G401.6 (cell line): ENCODE results near the gene GAB2.

Experiments
- FAIRE-seq: peaks from 2 replicates; lab custom pipeline; 2012; peaks lifted over from hg19 to GRCh38; lab: Jason Lieb, UNC

Gene GAB2

DNA sequence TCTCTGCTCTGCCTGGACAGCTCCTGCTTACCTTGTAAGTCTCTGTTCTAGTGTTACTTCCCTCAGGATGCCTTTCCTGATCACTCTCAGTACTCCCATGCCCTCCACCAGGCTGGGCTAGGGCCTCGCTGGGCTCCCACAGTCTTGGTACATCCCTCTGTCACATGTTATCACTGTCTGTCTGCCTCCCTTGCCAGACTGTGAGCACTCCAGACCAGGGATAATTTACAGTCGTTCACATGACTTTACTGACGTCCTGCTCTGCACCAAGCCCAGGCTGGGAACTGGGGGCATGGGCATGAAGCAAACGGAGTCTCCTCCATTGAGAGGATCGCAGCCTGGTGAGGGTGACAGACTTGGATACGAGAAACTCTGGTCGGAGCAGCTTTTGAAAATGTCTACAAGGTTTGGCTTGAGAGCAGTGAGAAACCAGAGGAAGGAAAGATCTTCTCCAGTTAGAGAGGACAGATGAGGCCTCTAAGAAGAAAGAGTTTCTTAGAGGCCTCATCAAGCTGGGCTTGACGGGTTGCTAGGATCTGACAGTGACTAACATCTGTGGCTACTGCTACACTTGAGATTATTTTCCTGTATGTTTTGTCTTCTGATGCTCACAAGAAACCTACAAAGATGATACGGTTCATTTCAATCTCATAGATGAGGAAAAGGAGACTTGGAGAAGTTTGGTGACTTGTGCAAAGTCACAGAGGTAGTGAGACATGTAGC is 216.4 kb downstream of the GAB2 start:
- FAIRE-seq: no peak

DNA sequence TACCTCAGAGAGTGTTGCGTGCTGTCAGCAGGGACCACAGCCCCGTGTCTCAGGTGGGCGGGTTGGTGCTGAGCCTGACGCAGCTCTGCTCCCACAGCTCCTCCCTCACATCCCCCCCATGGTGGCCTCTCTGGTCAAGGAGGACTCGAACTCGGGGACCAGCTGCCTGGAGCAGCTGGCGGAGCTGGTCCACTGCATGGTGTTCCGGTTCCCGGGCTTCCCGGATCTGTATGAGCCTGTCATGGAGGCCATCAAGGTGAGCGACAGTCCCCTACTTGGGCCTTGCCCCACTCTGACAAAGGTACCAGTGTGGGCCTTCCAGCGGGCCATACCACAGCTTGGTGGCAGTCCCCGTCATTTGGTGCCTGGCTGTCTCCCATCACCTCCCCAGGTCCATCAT is 217.1 kb downstream of the GAB2 start:
- FAIRE-seq: no peak

DNA sequence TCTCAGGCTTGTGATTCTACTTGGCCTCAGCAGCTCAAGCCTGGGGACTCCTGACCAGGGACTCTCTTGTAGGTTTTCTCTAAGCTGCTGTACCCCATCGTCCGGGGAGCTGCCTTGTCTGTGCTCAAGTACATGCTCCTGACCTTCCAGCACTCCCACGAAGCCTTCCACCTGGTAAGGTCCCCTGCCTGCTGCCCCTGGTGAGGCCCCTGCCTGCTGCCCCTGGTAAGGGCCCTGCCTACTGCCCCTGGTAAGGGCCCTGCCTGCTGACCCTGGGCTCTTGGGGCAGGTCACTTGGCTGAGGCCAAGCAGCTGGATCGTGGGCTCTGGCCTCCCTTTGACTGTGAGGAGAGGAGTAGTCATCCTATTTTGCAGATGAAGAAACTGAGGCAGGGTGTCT is 217.6 kb downstream of the GAB2 start:
- FAIRE-seq: no peak

DNA sequence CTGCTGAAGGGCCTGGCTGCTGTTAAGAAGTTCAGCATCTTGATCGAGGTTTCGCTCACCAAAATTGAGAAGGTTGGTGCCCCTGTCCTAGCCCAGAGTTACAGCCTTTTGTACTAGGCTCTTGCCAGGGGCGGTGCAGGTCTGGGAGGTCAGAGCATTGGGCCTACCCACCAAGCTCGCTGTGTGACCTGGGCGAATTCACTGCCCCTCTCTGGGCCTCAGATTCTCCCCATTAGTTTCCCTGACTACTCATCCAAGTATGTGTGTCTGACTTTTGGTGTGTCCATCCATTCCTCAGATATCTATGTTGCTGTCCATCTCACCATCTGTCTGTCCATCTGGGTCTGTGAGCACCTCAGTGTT is 218.0 kb downstream of the GAB2 start:
- FAIRE-seq: no peak

DNA sequence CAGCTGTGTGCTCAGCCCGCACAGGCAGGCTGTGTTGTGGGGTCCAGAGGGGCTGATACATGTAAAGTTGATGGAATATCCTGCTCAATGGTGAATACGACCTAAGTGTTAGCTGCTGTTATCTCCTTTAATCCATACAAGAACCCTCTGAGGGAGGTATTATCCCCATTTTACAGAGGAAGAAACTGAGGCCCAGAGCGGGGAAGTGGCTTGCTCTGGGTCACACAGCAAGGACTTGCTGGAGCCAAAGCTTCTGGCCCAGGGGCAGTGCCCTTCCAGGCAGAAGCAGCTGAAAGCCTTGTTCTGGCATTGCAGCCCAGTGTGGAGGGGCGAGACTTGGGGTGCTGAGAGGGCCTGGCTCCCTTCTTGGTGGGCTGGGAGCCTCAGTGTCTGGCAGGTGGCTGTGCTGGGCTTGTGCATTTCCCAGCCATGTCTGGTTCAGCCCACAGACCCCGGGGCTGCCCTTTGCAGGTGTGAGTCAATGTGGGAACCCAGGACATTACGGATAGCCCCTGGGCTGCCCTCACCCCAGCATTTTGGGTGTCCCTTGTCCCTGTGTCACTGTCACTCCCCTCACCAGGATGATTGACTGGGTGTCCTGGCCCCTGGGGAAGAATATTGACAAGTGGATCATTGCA is 218.5 kb downstream of the GAB2 start:
- FAIRE-seq: no peak

DNA sequence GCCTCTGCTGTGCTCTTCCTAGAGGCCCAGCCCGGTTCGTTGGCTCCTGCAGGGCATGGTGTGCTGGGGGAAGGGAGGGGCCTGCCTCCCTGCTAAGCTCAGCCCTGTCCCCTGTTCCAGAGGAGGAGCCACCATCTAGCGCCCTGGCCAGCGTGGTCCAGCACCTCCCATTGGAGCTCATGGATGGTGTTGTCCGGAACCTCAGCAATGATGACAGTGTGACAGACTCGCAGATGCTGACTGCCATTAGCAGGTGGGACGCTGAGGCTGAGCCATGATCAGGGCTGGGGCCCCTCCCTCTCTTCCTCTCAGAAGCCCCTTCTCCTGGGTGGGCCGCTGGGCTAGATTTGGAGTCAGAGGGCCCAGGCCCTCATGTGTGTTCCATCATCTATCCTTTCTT is 219.8 kb downstream of the GAB2 start:
- FAIRE-seq: no peak

DNA sequence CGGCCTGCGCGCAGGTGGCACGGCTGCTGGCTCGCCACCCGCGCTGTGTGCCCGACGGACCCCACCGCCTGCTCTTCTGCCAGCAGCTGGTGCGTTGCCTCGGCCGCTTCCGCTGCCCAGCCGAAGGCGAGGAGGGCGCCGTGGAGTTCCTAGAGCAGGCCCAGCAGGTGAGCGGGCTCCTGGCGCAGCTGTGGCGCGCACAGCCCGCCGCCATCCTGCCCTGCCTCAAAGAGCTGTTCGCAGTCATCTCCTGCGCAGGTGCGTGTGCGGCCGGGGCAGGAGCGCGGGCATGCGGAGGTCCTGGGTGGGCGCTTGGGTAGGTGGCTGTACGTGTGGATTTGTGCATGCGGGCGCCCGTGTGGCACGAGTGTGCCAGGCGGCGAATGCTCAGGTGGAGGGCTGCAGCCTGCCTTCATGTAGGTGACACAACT is 220.9 kb downstream of the GAB2 start:
- FAIRE-seq: no peak

DNA sequence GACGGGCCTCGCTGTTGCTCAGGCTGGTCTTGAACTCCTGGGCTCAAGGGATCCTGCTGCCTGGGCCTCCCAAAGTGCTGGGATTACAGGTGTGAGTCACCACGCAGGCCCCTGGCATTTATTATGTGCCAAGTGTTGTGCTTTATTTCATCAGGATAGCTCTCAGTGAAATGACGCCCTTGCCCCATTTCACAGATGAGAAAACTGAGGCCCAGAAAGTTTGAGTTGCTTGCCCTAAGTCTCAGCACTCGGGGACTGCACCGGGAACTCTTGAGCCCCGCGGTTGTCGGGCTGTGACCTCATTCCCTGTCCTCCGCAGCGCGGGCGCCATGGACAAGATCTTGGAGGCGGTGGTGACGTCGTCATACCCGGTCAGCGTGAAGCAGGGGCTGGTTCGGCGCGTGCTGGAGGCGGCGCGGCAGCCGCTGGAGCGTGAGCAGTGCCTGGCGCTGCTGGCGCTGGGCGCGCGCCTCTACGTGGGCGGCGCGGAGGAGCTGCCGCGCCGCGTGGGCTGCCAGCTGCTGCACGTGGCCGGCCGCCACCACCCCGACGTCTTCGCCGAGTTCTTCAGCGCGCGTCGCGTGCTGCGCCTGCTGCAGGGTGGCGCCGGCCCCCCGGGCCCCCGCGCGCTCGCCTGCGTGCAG is 221.6 kb downstream of the GAB2 start:
- no peak for FAIRE-seq

DNA sequence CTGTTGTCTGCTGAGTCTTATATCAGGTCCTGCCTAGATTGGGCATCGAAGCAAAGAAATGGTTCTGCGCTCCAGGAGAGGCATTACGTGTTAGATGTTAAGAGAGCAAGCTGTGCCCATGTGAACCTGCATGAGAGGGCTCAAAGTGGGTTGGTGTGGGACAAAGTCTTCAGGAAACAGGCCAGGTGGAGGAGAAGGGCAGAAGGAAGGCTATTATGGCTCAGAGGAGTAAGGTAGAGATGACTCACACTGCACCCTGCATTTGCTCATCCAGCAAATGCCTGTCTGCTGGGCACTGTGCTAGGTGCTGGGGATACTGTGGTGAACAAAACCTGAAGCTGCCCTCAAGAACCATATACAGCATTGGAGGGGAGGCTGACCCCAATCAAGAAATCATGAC is 223.1 kb downstream of the GAB2 start:
- FAIRE-seq: no peak

DNA sequence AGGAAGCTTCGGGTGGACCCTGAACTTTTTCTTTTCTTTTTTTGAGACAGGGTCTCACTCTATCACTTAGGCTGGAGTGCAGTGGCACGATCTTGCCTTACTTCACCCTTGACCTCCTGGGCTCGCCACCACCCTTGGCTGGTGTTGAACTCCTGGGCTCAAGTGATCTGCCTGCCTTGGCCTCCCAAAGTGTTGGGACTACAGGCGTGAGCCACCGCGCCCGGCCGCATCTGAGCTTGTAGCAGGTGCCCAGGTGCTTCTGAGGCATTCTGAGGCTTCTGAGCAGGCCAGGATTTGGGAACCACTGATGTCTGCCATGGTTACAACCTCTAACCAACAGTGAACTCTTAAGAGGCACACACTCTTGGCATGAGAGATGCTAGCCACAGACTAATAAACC is 223.8 kb downstream of the GAB2 start:
- FAIRE-seq: no peak

DNA sequence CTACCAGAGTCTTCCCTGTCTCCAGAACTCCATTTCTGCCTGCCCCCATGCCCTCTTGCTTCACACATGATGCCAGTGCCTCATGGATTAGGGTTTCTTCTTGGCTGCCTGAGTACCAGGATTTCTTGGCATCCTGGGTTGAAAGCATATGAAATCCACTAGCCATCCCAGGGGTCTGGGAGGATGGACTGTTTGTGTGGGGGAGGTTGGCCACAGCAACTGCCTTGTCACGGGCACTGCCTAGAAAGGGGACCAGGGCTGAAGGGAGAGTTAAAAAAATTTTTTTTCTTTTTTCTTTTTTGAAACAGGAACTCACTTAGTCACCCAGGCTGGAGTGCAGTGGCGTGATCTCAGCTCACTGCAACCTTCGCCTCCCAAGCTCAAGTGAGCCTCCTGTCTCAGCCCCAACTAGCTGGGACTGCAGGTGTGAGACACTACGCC is 224.7 kb downstream of the GAB2 start:
- FAIRE-seq: no peak

DNA sequence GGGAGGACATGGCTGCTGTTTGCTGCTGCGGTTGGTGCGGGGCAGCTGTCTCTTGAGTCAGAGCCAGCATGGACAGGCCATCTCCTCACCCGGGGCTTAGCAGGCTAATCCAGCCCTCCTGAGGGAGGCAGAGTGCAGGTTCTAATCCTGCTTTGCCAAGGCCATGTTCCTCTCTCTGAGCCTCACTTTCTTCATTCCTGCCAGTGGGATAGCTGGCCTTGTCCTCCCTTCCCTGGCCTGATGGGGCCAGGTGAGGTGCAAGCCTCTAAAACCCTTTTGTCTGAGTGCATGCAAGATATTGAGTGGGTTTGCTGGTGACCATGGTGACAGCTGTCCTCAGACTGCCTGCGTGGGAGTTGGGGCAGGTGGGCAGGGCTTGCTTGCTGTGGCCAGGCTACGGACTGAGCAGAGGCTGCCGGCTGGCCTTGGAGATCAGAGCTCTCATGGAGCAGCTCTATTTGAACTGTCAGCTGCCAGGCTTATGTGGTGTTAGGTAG is 225.3 kb downstream of the GAB2 start:
- FAIRE-seq: no peak

DNA sequence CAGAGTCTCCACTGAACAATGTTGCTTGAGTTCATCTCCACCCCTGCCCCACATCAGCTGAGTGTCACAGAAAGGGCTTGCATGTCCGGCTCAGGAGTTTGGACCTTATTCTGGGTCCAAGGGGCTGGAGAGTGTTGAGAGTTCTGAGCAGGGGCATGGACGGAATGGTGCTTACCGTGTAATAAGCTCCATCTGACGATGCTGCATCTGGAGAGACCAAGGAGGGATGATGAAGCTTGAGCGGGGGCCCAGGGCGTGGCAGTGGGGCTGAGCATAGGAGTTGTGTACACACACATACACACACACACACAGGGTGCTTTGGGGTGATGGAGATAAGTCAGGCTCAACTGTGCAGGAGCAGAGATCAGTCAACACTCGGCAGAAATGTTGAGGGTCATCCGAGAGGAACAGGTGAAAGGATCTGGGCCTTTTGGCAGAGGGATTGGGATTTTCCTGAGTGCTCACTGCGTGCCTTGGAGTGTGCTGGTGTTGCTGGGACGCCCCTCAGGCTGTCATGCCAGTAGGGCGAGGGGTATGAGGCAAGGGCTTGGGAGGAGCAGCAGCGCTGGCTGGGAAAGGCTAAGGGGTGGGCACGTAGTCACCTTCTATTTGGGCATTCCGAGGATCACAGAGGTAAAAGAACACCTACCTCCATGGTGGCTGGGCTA is 226.6 kb downstream of the GAB2 start:
- no peak for FAIRE-seq

DNA sequence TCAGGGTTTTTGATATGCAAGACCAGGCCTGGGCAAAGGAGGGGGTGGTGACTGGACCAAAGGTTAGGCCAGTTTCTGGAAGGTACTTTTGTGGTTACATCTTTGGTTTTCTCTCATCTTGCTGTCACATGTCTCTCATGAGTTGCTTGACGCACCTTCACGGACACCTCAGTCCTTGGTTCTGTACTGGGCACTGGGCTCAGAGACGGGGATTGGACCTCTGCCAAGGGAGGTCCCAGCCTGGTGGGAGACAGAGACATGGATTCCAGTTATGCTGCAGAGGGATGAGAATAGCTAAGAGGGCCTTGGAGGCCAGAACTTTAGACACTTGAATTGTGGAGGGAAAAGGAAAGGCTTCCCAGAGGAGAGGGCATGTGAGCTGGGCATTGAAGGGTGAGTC is 227.2 kb downstream of the GAB2 start:
- no peak for FAIRE-seq

DNA sequence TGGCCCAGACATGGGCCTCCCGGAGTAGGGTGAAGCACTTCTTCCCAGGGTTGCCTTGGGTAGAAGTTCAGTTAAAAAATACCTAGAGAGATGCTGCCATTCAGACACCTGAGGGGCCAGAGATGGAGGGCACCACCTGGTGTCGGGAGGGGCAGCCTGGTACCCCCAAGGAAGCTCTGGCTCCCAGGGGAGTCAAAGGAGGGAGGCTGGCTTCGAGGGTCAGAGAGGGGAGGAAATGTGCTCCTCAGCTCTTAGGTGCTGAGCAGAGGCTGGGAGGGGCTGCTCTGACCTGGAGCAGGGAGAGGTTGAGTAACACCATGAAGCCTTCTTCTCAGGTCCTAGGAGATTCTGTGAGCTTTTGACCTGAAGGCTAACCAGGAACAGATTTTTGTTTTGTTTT is 227.8 kb downstream of the GAB2 start:
- no peak for FAIRE-seq

DNA sequence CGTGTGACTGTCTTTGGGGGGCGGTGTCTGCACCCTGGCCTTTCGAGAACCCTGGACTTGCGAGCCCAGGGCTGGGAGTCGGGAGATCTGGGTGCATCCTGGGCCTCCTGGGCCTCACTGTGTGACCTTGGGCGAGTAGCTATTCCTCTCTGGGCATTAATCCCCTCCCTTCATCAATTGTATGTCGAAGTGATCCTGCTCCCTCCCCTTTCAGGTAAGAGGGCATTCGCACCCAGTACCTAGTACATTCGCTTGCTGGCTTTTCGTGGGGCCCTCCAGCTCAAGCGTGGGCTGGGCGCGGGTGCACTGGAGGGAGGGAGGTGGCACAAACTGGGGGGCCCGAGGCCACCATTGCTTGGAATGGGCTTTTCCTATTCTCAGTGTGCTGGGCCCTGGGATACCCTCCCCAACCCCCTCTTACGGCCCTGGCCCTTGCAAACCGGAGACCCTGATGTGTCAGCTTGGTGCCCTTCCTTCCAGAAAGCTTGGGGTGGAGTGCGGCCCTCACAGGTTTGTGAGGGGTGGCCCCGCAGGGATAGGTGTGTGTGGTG is 228.4 kb downstream of the GAB2 start:
- no peak for FAIRE-seq

DNA sequence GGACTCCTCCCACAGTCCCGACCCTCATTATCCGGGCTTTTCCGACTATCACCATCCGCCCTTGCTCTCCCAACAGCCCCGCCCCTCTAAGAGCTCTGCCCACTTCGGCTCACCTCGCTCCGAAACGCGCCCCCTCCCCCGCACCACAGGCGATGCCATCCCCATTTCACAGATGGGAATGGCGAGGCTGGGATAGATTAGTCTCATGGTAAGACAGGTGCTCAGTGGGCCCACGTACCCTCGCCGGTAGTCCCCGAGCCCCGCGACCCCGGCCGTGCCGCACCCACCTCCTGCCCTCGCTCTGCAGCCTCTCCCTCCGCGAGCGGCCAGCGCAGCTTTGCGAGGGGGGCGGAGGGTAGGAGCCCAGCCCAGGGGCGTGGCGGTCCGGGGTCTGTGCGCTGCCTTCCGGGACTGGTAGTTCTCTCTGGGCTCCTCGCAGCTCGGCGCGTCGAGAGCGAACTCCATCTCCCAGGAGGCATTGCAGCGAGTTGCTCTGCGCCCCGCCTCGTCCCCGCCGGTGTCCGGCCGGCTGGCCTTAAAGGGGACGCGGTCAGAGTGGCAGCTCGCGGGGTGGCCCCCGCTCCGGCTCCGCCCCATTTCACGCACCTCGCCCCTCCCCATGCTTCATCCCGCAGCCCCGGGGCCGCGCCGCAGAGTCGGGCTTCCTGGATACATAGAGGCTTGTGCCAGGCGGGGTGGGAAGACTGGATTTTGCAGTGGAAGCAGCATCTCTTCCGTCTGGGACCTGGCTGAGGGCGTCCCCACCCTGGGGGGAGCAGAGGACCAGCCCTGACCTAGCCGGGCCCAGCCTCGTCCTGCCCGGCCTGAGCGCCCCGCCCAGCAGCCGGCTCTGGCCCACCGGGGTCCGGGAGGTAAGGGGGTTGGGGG is 229.1 kb downstream of the GAB2 start, which contains the start of the genes KCTD21 and USP35:
Gene KCTD21, minus strand, starts transcription at position 341 of the 888 bp plus-strand sequence. CDS start 14,072 bp downstream, outside the sequence.
Gene USP35, plus strand, starts transcription at position 634 of the 888 bp plus-strand sequence. CDS start 7,327 bp downstream, outside the sequence.
- FAIRE-seq: peak; percentile 90

DNA sequence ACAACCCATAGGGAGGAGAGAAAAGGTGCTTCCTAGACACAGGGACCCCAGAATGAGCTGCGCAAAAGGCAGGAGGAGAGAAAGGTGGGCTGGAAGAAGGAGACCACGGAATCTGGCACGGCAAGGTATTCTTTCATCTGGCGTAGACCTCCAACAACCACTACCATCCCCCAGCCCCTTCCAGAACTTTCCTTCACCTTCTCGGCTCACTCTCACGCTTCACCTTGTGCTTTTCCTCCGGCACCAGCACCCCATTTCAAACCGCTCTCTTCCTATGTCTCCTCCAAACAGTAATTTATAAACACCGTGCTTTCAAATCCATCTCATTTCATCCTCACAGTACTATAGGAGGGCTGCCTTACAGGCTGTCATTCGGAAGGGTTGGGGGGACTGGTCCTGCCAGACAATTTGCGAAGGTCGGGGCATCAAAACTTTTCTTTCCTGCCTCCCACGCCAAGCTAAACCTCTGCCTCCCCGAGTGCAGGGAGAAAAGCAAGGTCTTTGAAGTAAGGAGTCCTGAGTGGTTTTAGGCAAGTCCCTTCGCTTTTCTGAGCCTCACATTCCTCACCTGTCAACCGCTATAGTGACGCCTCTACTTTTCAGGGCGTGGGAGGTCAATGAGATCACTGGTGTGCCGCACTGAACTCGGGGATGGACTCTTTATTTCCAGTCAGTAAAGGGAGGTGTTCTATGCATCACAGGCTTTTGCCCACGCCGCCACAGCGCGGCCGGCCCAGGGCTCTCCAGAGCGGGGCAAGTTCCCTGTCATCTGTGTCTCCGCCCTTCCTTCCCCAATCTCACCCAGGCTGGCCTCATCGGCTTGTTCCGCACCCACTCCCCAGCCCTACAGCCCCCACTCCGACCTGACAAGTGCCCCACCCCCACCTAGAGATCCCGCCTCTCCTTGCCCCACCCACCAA is 230.0 kb downstream of the GAB2 start:
- FAIRE-seq: no peak

DNA sequence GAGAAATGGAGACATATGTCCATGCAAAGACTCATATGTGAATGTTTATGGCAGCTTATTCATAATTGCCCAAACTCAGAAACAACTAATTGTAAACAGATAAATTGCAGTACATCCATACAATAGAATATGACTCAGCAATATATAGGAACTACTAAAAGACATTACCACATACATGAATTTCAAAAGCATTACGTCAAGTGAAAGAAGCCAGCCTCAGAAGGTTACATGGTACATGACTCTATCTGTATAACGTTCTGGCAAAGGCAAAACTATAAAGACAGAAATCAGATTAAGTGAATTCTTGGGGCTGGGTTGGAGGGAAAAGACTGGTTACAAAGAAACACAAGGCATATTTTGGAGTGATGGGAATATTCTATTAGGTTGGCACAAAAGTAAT is 236.4 kb downstream of the GAB2 start:
- FAIRE-seq: no peak

DNA sequence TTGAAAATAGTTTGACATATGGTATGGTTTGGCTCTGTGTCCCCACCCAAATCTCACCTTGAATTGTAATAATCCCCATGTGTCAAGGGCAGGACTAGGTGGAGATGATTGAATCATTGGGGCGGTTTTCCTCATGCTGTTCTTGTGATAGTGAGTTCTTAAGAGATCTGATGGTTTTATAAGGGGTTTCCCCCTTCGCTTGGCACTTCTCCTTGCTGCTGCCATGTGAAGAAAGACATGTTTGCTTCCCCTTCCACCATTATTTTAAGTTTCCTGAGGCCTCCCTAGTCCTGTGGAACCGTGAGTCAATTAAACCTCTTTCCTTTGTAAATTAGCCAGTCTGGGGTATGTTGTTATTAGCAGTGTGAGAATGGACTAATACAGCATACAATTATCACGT is 236.9 kb downstream of the GAB2 start:
- no peak for FAIRE-seq
